Activated CD8-positive, alpha-beta T cell treated with anti-CD3 and anti-CD28 coated beads for 36 hours (primary cell): ENCODE measurements around the gene SRBD1. TPM values are rescaled to one million over a fixed set of nuclear protein-coding genes. Genes with fewer than 3 reads are reported as not detected.

Source experiments
- ATAC-seq: fragments of 200-7000 bp; cut with Tn5 transposase; one replicate; pipeline ENCODE4 v1.10.0; 2021; ENCODE audit warnings: mild to moderate bottlenecking, moderate library complexity
- CTCF ChIA-PET: fragments of 350-600 bp; sonication (Branson Sonifier 250); formaldehyde crosslinking; loops from one replicate; lab custom pipeline; 2021; ENCODE audit warnings: antibody characterized with exemption; lab: Charles Lee
- POLR2A ChIA-PET: fragments of 350-600 bp; sonication (Branson Sonifier 250); formaldehyde crosslinking; loops from one replicate; lab custom pipeline; 2021; ENCODE audit warnings: antibody characterized with exemption; lab: Charles Lee
- DNase-seq: peaks from one replicate; pipeline ENCODE4 v3.0.0-alpha.2; 2020
- H3K27ac Mint-ChIP-seq: one replicate; pipeline ENCODE4 v1.8.0; 2021; ENCODE audit warnings: mild to moderate bottlenecking, mixed read lengths
- H3K27me3 Mint-ChIP-seq: one replicate; pipeline ENCODE4 v1.8.0; 2021; ENCODE audit warnings: mixed read lengths
- H3K36me3 Mint-ChIP-seq: one replicate; pipeline ENCODE4 v1.8.0; 2021; ENCODE audit warnings: low read depth, mixed read lengths
- H3K4me1 Mint-ChIP-seq: one replicate; pipeline ENCODE4 v1.8.0; 2021; ENCODE audit warnings: low read depth, mixed read lengths
- H3K4me3 Mint-ChIP-seq: one replicate; pipeline ENCODE4 v1.8.0; 2021; ENCODE audit warnings: mild to moderate bottlenecking, moderate library complexity, mixed read lengths
- H3K9me3 Mint-ChIP-seq: one replicate; pipeline ENCODE4 v1.8.0; 2021; ENCODE audit warnings: mixed read lengths
- CTCF ChIP-seq: fragments of 200-600 bp; IDR thresholded peaks from one replicate; pipeline ENCODE4 v1.8.0; 2022; ENCODE audit warnings: antibody characterized with exemption, mild to moderate bottlenecking
- intact Hi-C: fragments of 100-400 bp; cut with micrococcal nuclease; formaldehyde crosslinking; loops from one replicate; pipeline ENCODE4 v1.10.0; 2022
- total RNA-seq, 2 experiments: library from RNA; stranded (reverse); gene quantifications; one replicate each; pipeline ENCODE4 v1.2.3, GENCODE V29; 2021

The SRBD1 gene
- total RNA-seq, 2 experiments from 2014 or later, result 14.8 to 21.7 TPM

GRCh38 chr2:45469314-45470099 lies 141.6 kb downstream of the SRBD1 start:
- no peak for ATAC-seq
- Mint-ChIP-seq H3K4me3 (no peak overlapping the region), H3K27ac (no peak overlapping the region), H3K4me1 (no peaks in the 10 kb centered on the region), H3K9me3 (no peaks in the 10 kb centered on the region), H3K27me3 (no peaks in the 10 kb centered on the region), H3K36me3 (peaks cover 7% of the 10 kb centered on the region)
- DNase-seq, result no peak
- POLR2A ChIA-PET, result no interaction called here
- TF ChIP-seq CTCF, result no peak
- intact Hi-C loops, result no loop called here
- CTCF ChIA-PET, result interaction anchor here (0.7 kb wide), 1 partner anchor 25 kb away, joined by 3 read pairs; no protein-coding TSS in a partner anchor

GRCh38 chr2:45468279-45468678 lies 142.8 kb downstream of the SRBD1 start:
- no peak overlapping the region for H3K27ac Mint-ChIP-seq
- H3K27me3 Mint-ChIP-seq, result no peaks in the 10 kb centered on the region
- no peaks in the 10 kb centered on the region for H3K4me1 Mint-ChIP-seq
- TF ChIP-seq CTCF, result no peak
- no peak for DNase-seq
- ChIA-PET POLR2A (no interaction called here), CTCF (no interaction called here)
- intact Hi-C loops, result no loop called here
- no peaks in the 10 kb centered on the region for H3K9me3 Mint-ChIP-seq
- peaks cover 4% of the 10 kb centered on the region for H3K36me3 Mint-ChIP-seq
- no peak for ATAC-seq
- H3K4me3 Mint-ChIP-seq, result no peak overlapping the region

- ChIA-PET POLR2A (no interaction called here), CTCF (no interaction called here)
- intact Hi-C loops, result no loop called here
- ATAC-seq (no peak), DNase-seq (no peak)
- no peak overlapping the region for H3K27ac Mint-ChIP-seq
- no peaks in the 10 kb centered on the region for H3K36me3 Mint-ChIP-seq
- H3K4me3 Mint-ChIP-seq, result no peak overlapping the region
- H3K4me1 Mint-ChIP-seq, result no peaks in the 10 kb centered on the region
- H3K27me3 Mint-ChIP-seq, result no peaks in the 10 kb centered on the region
- H3K9me3 Mint-ChIP-seq, result no peaks in the 10 kb centered on the region
- TF ChIP-seq CTCF, result no peak
Measured at GRCh38 chr2:45466053-45466452, 145.0 kb downstream of the SRBD1 start.

GRCh38 chr2:45460825-45461224 lies 150.2 kb downstream of the SRBD1 start:
- DNase-seq, result no peak
- no peaks in the 10 kb centered on the region for H3K9me3 Mint-ChIP-seq
- no peaks in the 10 kb centered on the region for H3K27me3 Mint-ChIP-seq
- no peaks in the 10 kb centered on the region for H3K4me1 Mint-ChIP-seq
- intact Hi-C loops, result no loop called here
- no peak overlapping the region for H3K27ac Mint-ChIP-seq
- ATAC-seq, result no peak
- H3K36me3 Mint-ChIP-seq, result peaks cover 7% of the 10 kb centered on the region
- ChIA-PET CTCF (no interaction called here), POLR2A (no interaction called here)
- no peak overlapping the region for H3K4me3 Mint-ChIP-seq
- TF ChIP-seq CTCF, result no peak

GRCh38 chr2:45459860-45460259 lies 151.2 kb downstream of the SRBD1 start:
- no peaks in the 10 kb centered on the region for H3K9me3 Mint-ChIP-seq
- no peak for TF ChIP-seq CTCF
- intact Hi-C loops, result no loop called here

More at GRCh38 chr2:45459860-45460259, 151.2 kb downstream of the SRBD1 start:
- ChIA-PET CTCF (no interaction called here), POLR2A (no interaction called here)
- no peak overlapping the region for H3K4me3 Mint-ChIP-seq
- peaks cover 7% of the 10 kb centered on the region for H3K36me3 Mint-ChIP-seq
- no peak for ATAC-seq
- DNase-seq, result no peak
- no peaks in the 10 kb centered on the region for H3K27me3 Mint-ChIP-seq
- H3K4me1 Mint-ChIP-seq, result no peaks in the 10 kb centered on the region
- H3K27ac Mint-ChIP-seq, result no peak overlapping the region
